ENCODE results near the gene USP15. TPM values are rescaled to one million over a fixed set of nuclear protein-coding genes. Genes with fewer than 3 reads are reported as not detected.

The USP15 gene
- total and polyA plus RNA-seq, 2 donors (not counting 3 experiments of a cell fraction or from before 2014, with no cell fraction given): 20.0 to 61.8 TPM

GRCh38 chr12:62306569-62307530 lies 46.6 kb downstream of the USP15 start:
- POLR2A ChIA-PET: no interaction called here
- dilution Hi-C loops (cut with MboI; ENCODE audit: extremely low pct_ligation_motif_present, low sequenced_read_pairs): no loop called here
- Histone ChIP-seq H3K27me3 (ENCODE audit: control insufficient read depth in 2 of 2, insufficient read depth in 2 of 2, low read length in 2 of 2) (no peaks in the 10 kb centered on the region), H4K20me1 (replicated peaks; ENCODE audit: control insufficient read depth, extremely low read depth, insufficient read depth, low read length) (no peaks in the 10 kb centered on the region), H3K4me1 (ENCODE audit: control insufficient read depth, extremely low read depth, insufficient read depth, low read length) (no peaks in the 10 kb centered on the region), H3K9me1 (replicated peaks; ENCODE audit: control insufficient read depth, extremely low read depth, insufficient read depth, low read length) (no peaks in the 10 kb centered on the region), H3K9me3 (replicated peaks; ENCODE audit: control insufficient read depth, insufficient read depth, low read length) (no peaks in the 10 kb centered on the region), H3K4me2 (ENCODE audit: insufficient read depth, low read length) (no peak overlapping the region), H3K27ac (ENCODE audit: insufficient read depth, low read depth, low read length) (no peak overlapping the region), H2AFZ (ENCODE audit: low read depth, low read length) (no peak overlapping the region), H3K4me3 (replicated peaks in 1 of 3; ENCODE audit: insufficient read depth in 1 of 3, low read depth in 1 of 3, low read length in 3 of 3) (no peak overlapping the region), H3K79me2 (ENCODE audit: control insufficient read depth, insufficient read depth, low read length) (peaks cover 46% of the 10 kb centered on the region), H3K36me3 (ENCODE audit: control insufficient read depth in 2 of 2, extremely low read depth in 1 of 2, insufficient read depth in 2 of 2, low read length in 2 of 2) (peaks cover 2 to 11% of the 10 kb centered on the region in 2 experiments), H3K9ac (replicated peaks; ENCODE audit: extremely low read depth, insufficient read depth, low read length) (no peak overlapping the region)
- no peak for DNase-seq (ENCODE audit: low read depth, low spot score)
- intact Hi-C loops (cut with micrococcal nuclease): no loop called here
- CTCF ChIA-PET: no interaction called here
- no peak for FAIRE-seq
- no TSS peak for BruUV-seq (replicated peaks)
- TF ChIP-seq MAX (IDR thresholded peaks at IDR 0.05; ENCODE audit: insufficient read depth, insufficient read length) (no peak), JUN (IDR thresholded peaks at IDR 0.05; ENCODE audit: borderline replicate concordance, insufficient read depth, insufficient read length, low read depth) (no peak), EZH2 (IDR thresholded peaks at IDR 0.05; ENCODE audit: borderline replicate concordance, low read depth, low read length, severe bottlenecking) (no peak), CTCF (IDR thresholded peaks at IDR 0.05; ENCODE audit: extremely low read depth in 1 of 2, insufficient read depth in 1 of 2, low read depth in 1 of 2, low read length in 2 of 2) (no peak), POLR2A (IDR thresholded peaks at IDR 0.05; ENCODE audit: low read depth, low read length) (no peak), POLR2AphosphoS5 (IDR thresholded peaks at IDR 0.05; ENCODE audit: insufficient read depth, low read depth, low read length) (no peak), GATA2 (IDR thresholded peaks at IDR 0.05; ENCODE audit: insufficient read depth, insufficient read length, low read depth, low read length) (no peak), FOS (IDR thresholded peaks at IDR 0.05; ENCODE audit: borderline replicate concordance, insufficient read depth, low read length) (no peak), MYC (IDR thresholded peaks at IDR 0.05; ENCODE audit: low read depth, low read length) (no peak)

All from endothelial cell of umbilical vein (primary cell).